ENCODE results near the gene CFAP70. TPM values are rescaled to one million over a fixed set of nuclear protein-coding genes. Genes with fewer than 3 reads are reported as not detected.

The CFAP70 gene
- total RNA-seq, 1 experiment from 2014 or later = 2.9 TPM

DNA sequence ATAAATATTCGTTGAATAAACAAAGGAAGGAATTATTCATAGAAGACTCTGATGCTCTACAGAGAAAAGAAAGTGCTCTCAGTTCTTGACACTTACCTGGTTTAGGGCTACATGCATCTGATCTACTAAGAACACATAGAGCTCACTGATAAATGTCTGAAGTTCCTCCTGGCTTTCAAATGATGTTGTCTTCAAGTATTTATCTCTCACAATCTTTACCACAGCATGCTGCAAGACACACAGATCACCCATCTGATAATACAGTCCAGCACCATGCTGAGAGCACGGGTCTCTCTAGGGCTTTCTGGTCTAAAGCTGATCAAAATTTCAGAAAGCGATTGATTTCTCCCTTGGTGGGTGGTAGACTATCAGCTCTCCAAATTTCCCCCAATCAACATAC, 61.7 kb downstream of the CFAP70 start:
- H3K36me3 ChIP-seq (ENCODE audit: control insufficient read depth in 1 of 2, insufficient read depth in 2 of 2, low read length in 2 of 2) = no peaks in the 10 kb centered on the region
- no peaks in the 10 kb centered on the region for H3K9me3 ChIP-seq (ENCODE audit: control insufficient read depth in 1 of 2, insufficient read depth in 1 of 2, low read depth in 1 of 2, low read length in 2 of 2)
- no peaks in the 10 kb centered on the region for H3K79me2 ChIP-seq (ENCODE audit: insufficient read depth, low read length)
- H4K20me1 ChIP-seq (ENCODE audit: insufficient read depth) = no peaks in the 10 kb centered on the region
- H3K27me3 ChIP-seq (ENCODE audit: insufficient read depth, low read length) = no peaks in the 10 kb centered on the region
- no peak overlapping the region for H3K9ac ChIP-seq (ENCODE audit: low read length)
- no peaks in the 10 kb centered on the region for H3K4me1 ChIP-seq (ENCODE audit: control insufficient read depth in 1 of 2, insufficient read depth in 2 of 2, low read length in 2 of 2)
- H3K9me2 ChIP-seq (ENCODE audit: insufficient read depth) = no peaks in the 10 kb centered on the region
- RAD21 ChIA-PET (ENCODE audit: low non-redundant PET in 1 of 2, low total read pairs in 2 of 2, uncharacterized antibody in 2 of 2, unreplicated experiment in 2 of 2) = no interaction called here
- ATAC-seq (no peak), DNase-seq (ENCODE audit: low read depth, low spot score) (no peak)
- TF ChIP-seq SIN3A (IDR thresholded peaks at IDR 0.05; ENCODE audit: low read depth) (no peak), SP1 (IDR thresholded peaks at IDR 0.05; ENCODE audit: low read depth) (no peak), RAD21 (IDR thresholded peaks at IDR 0.05; ENCODE audit: low read depth) (no peak), FOSL1 (IDR thresholded peaks at IDR 0.05; ENCODE audit: low read depth) (no peak), POLR2A (IDR thresholded peaks at IDR 0.05; ENCODE audit: borderline replicate concordance, extremely low read depth, insufficient read depth, insufficient read length) (no peak), EGR1 (IDR thresholded peaks at IDR 0.05; ENCODE audit: low read depth) (no peak), CEBPB (IDR thresholded peaks at IDR 0.05; ENCODE audit: low read depth) (no peak), ZFX (IDR thresholded peaks at IDR 0.05) (no peak), EZH2phosphoT487 (IDR thresholded peaks at IDR 0.05; ENCODE audit: borderline replicate concordance) (no peak), ZNF274 (IDR thresholded peaks at IDR 0.05; ENCODE audit: low read depth, low read length) (no peak), JUND (IDR thresholded peaks at IDR 0.05) (no peak), SRF (IDR thresholded peaks at IDR 0.05; ENCODE audit: low read depth) (no peak), CBX3 (IDR thresholded peaks at IDR 0.05; ENCODE audit: low read depth) (no peak), YY1 (IDR thresholded peaks at IDR 0.05; ENCODE audit: extremely low read depth, insufficient replicate concordance, low read depth, low read length) (no peak), ELF1 (IDR thresholded peaks at IDR 0.05; ENCODE audit: borderline replicate concordance, low read depth) (no peak)
- TF ChIP-seq, protein P1, sequence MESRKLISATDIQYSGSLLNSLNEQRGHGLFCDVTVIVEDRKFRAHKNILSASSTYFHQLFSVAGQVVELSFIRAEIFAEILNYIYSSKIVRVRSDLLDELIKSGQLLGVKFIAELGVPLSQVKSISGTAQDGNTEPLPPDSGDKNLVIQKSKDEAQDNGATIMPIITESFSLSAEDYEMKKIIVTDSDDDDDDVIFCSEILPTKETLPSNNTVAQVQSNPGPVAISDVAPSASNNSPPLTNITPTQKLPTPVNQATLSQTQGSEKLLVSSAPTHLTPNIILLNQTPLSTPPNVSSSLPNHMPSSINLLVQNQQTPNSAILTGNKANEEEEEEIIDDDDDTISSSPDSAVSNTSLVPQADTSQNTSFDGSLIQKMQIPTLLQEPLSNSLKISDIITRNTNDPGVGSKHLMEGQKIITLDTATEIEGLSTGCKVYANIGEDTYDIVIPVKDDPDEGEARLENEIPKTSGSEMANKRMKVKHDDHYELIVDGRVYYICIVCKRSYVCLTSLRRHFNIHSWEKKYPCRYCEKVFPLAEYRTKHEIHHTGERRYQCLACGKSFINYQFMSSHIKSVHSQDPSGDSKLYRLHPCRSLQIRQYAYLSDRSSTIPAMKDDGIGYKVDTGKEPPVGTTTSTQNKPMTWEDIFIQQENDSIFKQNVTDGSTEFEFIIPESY (IDR thresholded peaks at IDR 0.05; ENCODE audit: extremely low read depth, insufficient replicate concordance, low read length) = no peak
- TF ChIP-seq, protein P2, sequence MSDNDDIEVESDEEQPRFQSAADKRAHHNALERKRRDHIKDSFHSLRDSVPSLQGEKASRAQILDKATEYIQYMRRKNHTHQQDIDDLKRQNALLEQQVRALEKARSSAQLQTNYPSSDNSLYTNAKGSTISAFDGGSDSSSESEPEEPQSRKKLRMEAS (IDR thresholded peaks at IDR 0.05) = no peak
- TF ChIP-seq, protein P3, sequence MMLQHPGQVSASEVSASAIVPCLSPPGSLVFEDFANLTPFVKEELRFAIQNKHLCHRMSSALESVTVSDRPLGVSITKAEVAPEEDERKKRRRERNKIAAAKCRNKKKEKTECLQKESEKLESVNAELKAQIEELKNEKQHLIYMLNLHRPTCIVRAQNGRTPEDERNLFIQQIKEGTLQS (IDR thresholded peaks at IDR 0.05) = no peak
- TF ChIP-seq, protein P4, sequence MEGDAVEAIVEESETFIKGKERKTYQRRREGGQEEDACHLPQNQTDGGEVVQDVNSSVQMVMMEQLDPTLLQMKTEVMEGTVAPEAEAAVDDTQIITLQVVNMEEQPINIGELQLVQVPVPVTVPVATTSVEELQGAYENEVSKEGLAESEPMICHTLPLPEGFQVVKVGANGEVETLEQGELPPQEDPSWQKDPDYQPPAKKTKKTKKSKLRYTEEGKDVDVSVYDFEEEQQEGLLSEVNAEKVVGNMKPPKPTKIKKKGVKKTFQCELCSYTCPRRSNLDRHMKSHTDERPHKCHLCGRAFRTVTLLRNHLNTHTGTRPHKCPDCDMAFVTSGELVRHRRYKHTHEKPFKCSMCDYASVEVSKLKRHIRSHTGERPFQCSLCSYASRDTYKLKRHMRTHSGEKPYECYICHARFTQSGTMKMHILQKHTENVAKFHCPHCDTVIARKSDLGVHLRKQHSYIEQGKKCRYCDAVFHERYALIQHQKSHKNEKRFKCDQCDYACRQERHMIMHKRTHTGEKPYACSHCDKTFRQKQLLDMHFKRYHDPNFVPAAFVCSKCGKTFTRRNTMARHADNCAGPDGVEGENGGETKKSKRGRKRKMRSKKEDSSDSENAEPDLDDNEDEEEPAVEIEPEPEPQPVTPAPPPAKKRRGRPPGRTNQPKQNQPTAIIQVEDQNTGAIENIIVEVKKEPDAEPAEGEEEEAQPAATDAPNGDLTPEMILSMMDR (IDR thresholded peaks at IDR 0.05 in 2 of 3, conservative IDR thresholded peaks at IDR 0.05 in 1 of 3; ENCODE audit: borderline replicate concordance in 1 of 3, insufficient read depth in 1 of 3, low read depth in 2 of 3, low read length in 2 of 3) = no peak
- H3K4me3 ChIP-seq (replicated peaks in 1 of 2; ENCODE audit: low read depth in 1 of 2, low read length in 2 of 2) = no peak overlapping the region
- H3K4me2 ChIP-seq (ENCODE audit: low read length) = no peak overlapping the region
- H3K27ac ChIP-seq (ENCODE audit: low read depth, low read length) = no peak overlapping the region
- POLR2A ChIA-PET = no interaction called here
- H2AFZ ChIP-seq (ENCODE audit: low read depth, low read length, poor library complexity, severe bottlenecking) = no peak overlapping the region
- intact Hi-C loops (cut with micrococcal nuclease) = no loop called here
- CTCF ChIA-PET = no interaction called here
- no TSS peak for BruUV-seq (replicated peaks)
